ENCODE data around the gene B3GNT5. TPM values are rescaled to one million over a fixed set of nuclear protein-coding genes. Genes with fewer than 3 reads are reported as not detected.

The B3GNT5 gene
- total and polyA plus RNA-seq, 9 of the 15 experiments (the other 6 are each of a cell fraction or from before 2014, with no cell fraction given): 8.8 to 23.8 (median 14.4) TPM

GRCh38 chr3:183306798-183307671 is 54.0 kb downstream of the B3GNT5 start:
- in situ Hi-C loops (cut with MboI): no loop called here
- no peaks in the 10 kb centered on the region for H3K9me1 ChIP-seq (ENCODE audit: control insufficient read depth, insufficient read depth, low read length)
- DNase-seq (ENCODE audit: extremely low read depth in 1 of 4, low spot score in 3 of 4) (peak; percentile 47 to 80 (median 63)), FAIRE-seq (peak; percentile 81), ATAC-seq (peak; percentile 97)
- H3K9ac ChIP-seq (ENCODE audit: insufficient read depth in 1 of 2, low read depth in 2 of 2, low read length in 2 of 2): peak overlapping the region in 1 of 2 experiments; percentile 39; a peak in 2 of 4 replicates
- CTCF ChIA-PET (ENCODE audit: low intra/inter-chr PET ratio): no interaction called here
- peak overlapping the region; percentile 79 for H2AFZ ChIP-seq (ENCODE audit: low read depth, low read length)
- H3K9me3 ChIP-seq (replicated peaks; ENCODE audit: control insufficient read depth, insufficient read depth, low read depth, low read length): no peaks in the 10 kb centered on the region
- no peaks in the 10 kb centered on the region for H3K36me3 ChIP-seq (ENCODE audit: control insufficient read depth, insufficient read depth, low read length)
- 15% methylated on average over 9 of the region's 9 CpGs for WGBS (ENCODE audit: insufficient coverage, low coverage, missing lambda C conversion rate)
- peaks cover 5 to 15% of the 10 kb centered on the region in 2 experiments; a peak in 4 of 5 replicates for H3K4me1 ChIP-seq (replicated peaks in 1 of 2; ENCODE audit: control insufficient read depth in 2 of 2, insufficient read depth in 2 of 2, low read length in 2 of 2)
- no peaks in the 10 kb centered on the region for H4K20me1 ChIP-seq (replicated peaks; ENCODE audit: control insufficient read depth, insufficient read depth, low read length)
- no TSS peak for BruUV-seq (replicated peaks)
- H3K79me2 ChIP-seq (ENCODE audit: control insufficient read depth, insufficient read depth, low read length): no peaks in the 10 kb centered on the region
- H3K27ac ChIP-seq (ENCODE audit: extremely low read depth, low read depth, low read length): peak overlapping the region; percentile 74
- intact Hi-C loops (cut with micrococcal nuclease): loop anchor here (2.0 kb wide), 2 partner anchors 24 to 44 kb away; no protein-coding TSS in a partner anchor
- peak overlapping the region; percentile 52 for H3K4me2 ChIP-seq (ENCODE audit: insufficient read depth, low read length)
- no peaks in the 10 kb centered on the region for H3K27me3 ChIP-seq (ENCODE audit: control insufficient read depth in 2 of 2, insufficient read depth in 2 of 2, low read length in 2 of 2)
- no peak overlapping the region for H3K4me3 ChIP-seq
- POLR2A ChIA-PET: interaction anchor here (0.5 to 2.1 kb wide), 9 partner anchors 8 to 297 kb away, joined by 3 to 7 read pairs (median 4); no protein-coding TSS in a partner anchor
- TF ChIP-seq ELF1 (tag; IDR thresholded peaks at IDR 0.05) (peak; percentile 82), MNT (conservative IDR thresholded peaks at IDR 0.05) (no peak), FOXK2 (conservative IDR thresholded peaks at IDR 0.05 in 1 of 2, IDR thresholded peaks at IDR 0.05 in 1 of 2; ENCODE audit: low read depth in 2 of 2) (no peak), KDM2B (CRISPR knock-in tag; IDR thresholded peaks at IDR 0.05) (no peak), HMGN3 (IDR thresholded peaks at IDR 0.05; ENCODE audit: borderline replicate concordance, extremely low read depth, insufficient read length, low read depth, low read length) (no peak), MAFG (tag; conservative IDR thresholded peaks at IDR 0.05) (peak; percentile 82), ZNF408 (CRISPR knock-in tag; IDR thresholded peaks at IDR 0.05; ENCODE audit: low read depth) (no peak), EP400 (IDR thresholded peaks at IDR 0.05) (peak; percentile 69), DACH1 (IDR thresholded peaks at IDR 0.05; ENCODE audit: partially characterized antibody) (no peak), ZNF639 (CRISPR knock-in tag; conservative IDR thresholded peaks at IDR 0.05 in 1 of 2, IDR thresholded peaks at IDR 0.05 in 1 of 2) (peak in 1 of 2 experiments; percentile 65; a peak in 1 of 4 replicates), BDP1 (IDR thresholded peaks at IDR 0.05; ENCODE audit: insufficient read depth, insufficient read length) (no peak), KLF1 (tag; IDR thresholded peaks at IDR 0.05) (no peak), E2F6 (IDR thresholded peaks at IDR 0.05; ENCODE audit: borderline replicate concordance in 1 of 2, extremely low read depth in 1 of 2, insufficient read depth in 1 of 2, insufficient read length in 1 of 2, low read depth in 1 of 2, low read length in 1 of 2, poor library complexity in 1 of 2, severe bottlenecking in 1 of 2) (peak in 1 of 2 experiments; percentile 29), ZNF124 (CRISPR knock-in tag; IDR thresholded peaks at IDR 0.05) (no peak), SMARCE1 (IDR thresholded peaks at IDR 0.05) (peak; percentile 61; the same call in 1 of the 2 replicates), TBP (optimal IDR thresholded peaks at IDR 0.05; ENCODE audit: low read depth, low read length) (peak; percentile 19)
